Cardiac muscle cell (in vitro differentiated cells and primary cell): ENCODE measurements around the gene PPM1D. TPM values are rescaled to one million over a fixed set of nuclear protein-coding genes. Genes with fewer than 3 reads are reported as not detected.

ENCODE experiments used
- DNase-seq, 2 donors: peaks; one replicate each; pipeline versions ENCODE4 v3.0.0 to v3.0.0-alpha.2; 2010 to 2017; ENCODE audit warnings: low read depth in 1 of 2, low spot score in 1 of 2
- H3K27ac ChIP-seq: fragments of 200-600 bp; sonication (generic); 2 replicates; pipeline ENCODE4 v1.5.1; 2016
- H3K27me3 ChIP-seq: fragments of 200-600 bp; sonication (generic); 2 replicates; pipeline ENCODE4 v1.6.0; 2016; ENCODE audit warnings: control low read depth
- H3K36me3 ChIP-seq: fragments of 200-600 bp; sonication (generic); 2 replicates; pipeline ENCODE4 v1.5.1; 2016; ENCODE audit warnings: control low read depth
- H3K4me1 ChIP-seq: fragments of 200-600 bp; sonication (generic); 2 replicates; pipeline ENCODE4 v1.8.1; 2017; ENCODE audit warnings: low read depth, mild to moderate bottlenecking, mixed run types
- H3K4me3 ChIP-seq: fragments of 200-600 bp; sonication (generic); 2 replicates; pipeline ENCODE4 v1.5.1; 2016; ENCODE audit warnings: mild to moderate bottlenecking
- H3K9me3 ChIP-seq: fragments of 200-600 bp; sonication (generic); 2 replicates; pipeline ENCODE4 v1.5.1; 2017; ENCODE audit warnings: low read depth, mild to moderate bottlenecking, control low read depth
- CTCF ChIP-seq: IDR thresholded peaks from 2 replicates; pipeline ENCODE4 v1.5.1; 2012; ENCODE audit warnings: low read depth, mild to moderate bottlenecking, low read length
- polyA plus RNA-seq: library from polyadenylated mRNA; unstranded; fragments of >200 nt; fragmentation: Nextera tagmentation; extraction: Ambion mirVana; gene quantifications from 2 replicates; pipeline ENCODE4 v1.2.1, GENCODE V29; 2016
- total RNA-seq: library from RNA; depleted of rRNA; stranded (reverse); fragments of >200 nt; gene quantifications from 2 replicates; pipeline ENCODE4 v1.2.3, GENCODE V29; 2016

The PPM1D gene
- total and polyA plus RNA-seq, 2 experiments from 2014 or later: 7.7 to 16.3 TPM

- no peaks in the 10 kb centered on the region for H3K4me1 ChIP-seq
- no peak overlapping the region for H3K27ac ChIP-seq
- no peaks in the 10 kb centered on the region for H3K27me3 ChIP-seq
- H3K36me3 ChIP-seq: no peaks in the 10 kb centered on the region
- no peak for TF ChIP-seq CTCF
- no peak for DNase-seq
- H3K9me3 ChIP-seq: no peaks in the 10 kb centered on the region
- no peak overlapping the region for H3K4me3 ChIP-seq
Measured at GRCh38 chr17:60618080-60618479, 18.1 kb downstream of the PPM1D start.

DNA sequence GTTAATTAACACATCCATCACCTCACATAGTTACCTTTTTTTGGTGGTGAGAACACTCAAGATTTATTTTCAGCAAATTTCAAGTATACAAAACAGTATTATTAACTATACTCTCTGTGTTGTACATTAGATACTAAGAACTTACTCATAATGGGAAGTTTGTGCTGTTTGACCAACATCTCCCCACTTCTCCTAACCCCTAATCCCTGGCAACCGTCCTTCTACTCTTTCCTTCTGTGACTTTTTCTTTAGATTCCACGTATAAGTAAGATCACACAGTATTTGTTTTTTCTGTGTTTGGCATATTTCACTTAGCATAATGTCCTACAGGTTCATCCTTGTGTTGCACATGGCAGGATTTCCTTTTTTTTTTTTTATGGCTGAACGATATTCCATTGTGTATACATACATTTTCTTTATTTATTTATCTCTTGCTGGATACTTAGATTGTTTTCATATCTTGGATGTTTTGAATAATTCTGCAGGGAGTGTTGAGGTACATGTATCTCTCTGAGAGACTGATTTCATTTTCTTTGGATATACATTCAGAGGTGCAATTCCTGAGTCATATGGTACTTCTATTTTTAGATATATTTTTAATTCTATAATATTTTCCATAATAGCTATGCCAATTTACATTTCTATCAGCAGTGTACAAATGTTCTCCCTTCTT lies 19.0 kb downstream of the PPM1D start:
- H3K4me1 ChIP-seq: no peaks in the 10 kb centered on the region
- no peak for DNase-seq
- TF ChIP-seq CTCF: no peak
- H3K4me3 ChIP-seq: no peak overlapping the region
- peaks cover 4% of the 10 kb centered on the region for H3K36me3 ChIP-seq
- no peaks in the 10 kb centered on the region for H3K9me3 ChIP-seq
- no peak overlapping the region for H3K27ac ChIP-seq
- H3K27me3 ChIP-seq: no peaks in the 10 kb centered on the region

DNA sequence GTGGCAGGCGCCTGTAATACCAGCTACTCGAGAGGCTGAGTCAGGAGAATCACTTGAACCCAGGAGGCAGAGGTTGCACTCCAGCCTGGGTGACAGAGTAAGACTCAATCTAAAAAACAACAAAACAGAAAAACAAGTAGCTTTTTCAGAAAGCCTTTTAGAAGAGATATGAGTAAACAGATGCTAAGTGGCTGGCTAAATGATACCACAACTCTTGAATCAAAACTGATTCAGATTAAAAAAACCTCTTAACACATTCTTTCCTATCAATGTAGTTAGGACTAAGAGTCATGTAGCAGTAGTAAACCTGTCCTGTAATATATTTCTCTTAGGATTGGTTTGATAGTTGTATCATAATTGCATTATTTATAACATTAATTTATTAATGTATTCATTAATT lies 23.0 kb downstream of the PPM1D start:
- Histone ChIP-seq H3K4me3 (no peak overlapping the region), H3K36me3 (peaks cover 4% of the 10 kb centered on the region), H3K9me3 (no peaks in the 10 kb centered on the region), H3K27ac (no peak overlapping the region), H3K27me3 (no peaks in the 10 kb centered on the region), H3K4me1 (no peaks in the 10 kb centered on the region)
- TF ChIP-seq CTCF: no peak
- DNase-seq: no peak

- TF ChIP-seq CTCF: no peak
- Histone ChIP-seq H3K27me3 (no peaks in the 10 kb centered on the region), H3K27ac (no peak overlapping the region), H3K9me3 (no peaks in the 10 kb centered on the region), H3K4me3 (no peak overlapping the region), H3K4me1 (no peaks in the 10 kb centered on the region), H3K36me3 (peaks cover 4% of the 10 kb centered on the region)
- DNase-seq: no peak
Measured at GRCh38 chr17:60623415-60623814, 23.4 kb downstream of the PPM1D start.

GRCh38 chr17:60627124-60627523 lies 27.1 kb downstream of the PPM1D start:
- Histone ChIP-seq H3K36me3 (peaks cover 4% of the 10 kb centered on the region), H3K4me1 (no peaks in the 10 kb centered on the region), H3K4me3 (no peak overlapping the region), H3K27me3 (no peaks in the 10 kb centered on the region), H3K27ac (no peak overlapping the region), H3K9me3 (no peaks in the 10 kb centered on the region)
- no peak for DNase-seq
- no peak for TF ChIP-seq CTCF
